K562 (cell line): ENCODE data around the gene SLAMF8. TPM values are rescaled to one million over a fixed set of nuclear protein-coding genes. Genes with fewer than 3 reads are reported as not detected.

Experiments used
- ARID1B ChIP-seq: fragments of 450-650 bp; IDR thresholded peaks from 2 replicates; pipeline ENCODE4 v1.6.1; 2016; ENCODE audit warnings: antibody characterized with exemption, mild to moderate bottlenecking, inconsistent platforms
- BHLHE40 ChIP-seq: IDR thresholded peaks from 2 replicates; pipeline ENCODE4 v1.6.1; 2011; ENCODE audit warnings: low read length, improper control_type of control experiment
- ERF ChIP-seq: fragments of 450-650 bp; formaldehyde crosslinking; IDR thresholded peaks from 2 replicates; pipeline ENCODE4 v1.4.0; 2020; ENCODE audit warnings: mild to moderate bottlenecking, mixed read lengths
- L3MBTL2 ChIP-seq: fragments of 450-650 bp; IDR thresholded peaks from 2 replicates; pipeline ENCODE4 v1.6.1; 2016; ENCODE audit warnings: mild to moderate bottlenecking, moderate library complexity
- SMAD1 ChIP-seq: fragments of 150-350 bp; IDR thresholded peaks from 2 replicates; pipeline ENCODE4 v1.6.1; 2014; ENCODE audit warnings: low read length, low read depth; ENCODE audit not compliant: partially characterized antibody
- STAT5A ChIP-seq: IDR thresholded peaks from 2 replicates; pipeline ENCODE4 v1.6.1; 2012; ENCODE audit warnings: low read length, inconsistent platforms, borderline replicate concordance
- XRCC5 ChIP-seq: fragments of 200-400 bp; formaldehyde crosslinking; IDR thresholded peaks from 2 replicates; pipeline ENCODE4 v1.6.1; 2017; ENCODE audit warnings: low read depth, mild to moderate bottlenecking, low read length
- YY1 ChIP-seq, 3 experiments: IDR thresholded peaks; 2 replicates each; pipeline ENCODE4 v1.6.1; 2011; ENCODE audit warnings: low read length in 2 of 3, mild to moderate bottlenecking in 2 of 3, moderate library complexity in 2 of 3, borderline replicate concordance in 1 of 3, control low read depth in 1 of 3, low read depth in 1 of 3; ENCODE audit not compliant: insufficient read depth in 3 of 3, insufficient replicate concordance in 2 of 3, control insufficient read depth in 1 of 3, insufficient read length in 1 of 3; ENCODE audit errors: extremely low read depth in 1 of 3
- ZBTB34 ChIP-seq: fragments of 250-450 bp; sonication (Bioruptor Pico); IDR thresholded peaks from 2 replicates; pipeline ENCODE4 v1.8.0; 2021; ENCODE audit warnings: mild to moderate bottlenecking, moderate library complexity
- ZNF121 ChIP-seq: sonication (generic); formaldehyde crosslinking; conservative IDR thresholded peaks from 2 replicates; pipeline ENCODE4 v1.8.0; 2022; ENCODE audit warnings: missing genetic modification reagents
- ZNF436 ChIP-seq: fragments of 250-450, 450-650 bp; sonication (Bioruptor Pico); formaldehyde crosslinking; IDR thresholded peaks from 2 replicates; pipeline ENCODE4 v1.7.0; 2020; ENCODE audit warnings: mild to moderate bottlenecking
- ZNF717 ChIP-seq: fragments of 250-450 bp; sonication (Bioruptor Pico); IDR thresholded peaks from 2 replicates; pipeline ENCODE4 v1.5.0; 2021
- ZNF778 ChIP-seq: fragments of 450-650 bp; formaldehyde crosslinking; IDR thresholded peaks from 2 replicates; pipeline ENCODE4 v1.4.0; 2020; ENCODE audit warnings: mild to moderate bottlenecking, moderate library complexity
- polyA plus RNA-seq, 8 experiments: library from polyadenylated mRNA; depleted of rRNA in 4 of 8; stranded (reverse) in 5 of 8; unstranded in 3 of 8; fragments of >200 nt; fragmentation: Nextera tagmentation in 2 of 8; fragmentation: Illumina TruSeq in 1 of 8; extraction: Ambion mirVana in 2 of 8; extraction: Trizol in 1 of 8; gene quantifications; 2 replicates each; pipeline versions ENCODE4 v1.2.1 to v1.2.3, GENCODE V29; 2011 to 2014; ENCODE audit warnings: inconsistent platforms in 1 of 8, missing spikeins in 1 of 8
- total RNA-seq, 7 experiments: library from RNA; depleted of rRNA in 6 of 7; stranded (reverse); fragments of >200 nt in 6 of 7; fragmentation: Illumina TruSeq in 2 of 7; extraction: Trizol in 2 of 7; gene quantifications; 2 replicates each; pipeline versions ENCODE4 v1.2.1 to v1.2.3, GENCODE V29; 2011 to 2021; ENCODE audit warnings: low replicate concordance in 1 of 7

The SLAMF8 gene
- total and polyA plus RNA-seq, 9 of the 15 experiments (the other 6 are each of a cell fraction or from before 2014, with no cell fraction given) = not detected

DNA sequence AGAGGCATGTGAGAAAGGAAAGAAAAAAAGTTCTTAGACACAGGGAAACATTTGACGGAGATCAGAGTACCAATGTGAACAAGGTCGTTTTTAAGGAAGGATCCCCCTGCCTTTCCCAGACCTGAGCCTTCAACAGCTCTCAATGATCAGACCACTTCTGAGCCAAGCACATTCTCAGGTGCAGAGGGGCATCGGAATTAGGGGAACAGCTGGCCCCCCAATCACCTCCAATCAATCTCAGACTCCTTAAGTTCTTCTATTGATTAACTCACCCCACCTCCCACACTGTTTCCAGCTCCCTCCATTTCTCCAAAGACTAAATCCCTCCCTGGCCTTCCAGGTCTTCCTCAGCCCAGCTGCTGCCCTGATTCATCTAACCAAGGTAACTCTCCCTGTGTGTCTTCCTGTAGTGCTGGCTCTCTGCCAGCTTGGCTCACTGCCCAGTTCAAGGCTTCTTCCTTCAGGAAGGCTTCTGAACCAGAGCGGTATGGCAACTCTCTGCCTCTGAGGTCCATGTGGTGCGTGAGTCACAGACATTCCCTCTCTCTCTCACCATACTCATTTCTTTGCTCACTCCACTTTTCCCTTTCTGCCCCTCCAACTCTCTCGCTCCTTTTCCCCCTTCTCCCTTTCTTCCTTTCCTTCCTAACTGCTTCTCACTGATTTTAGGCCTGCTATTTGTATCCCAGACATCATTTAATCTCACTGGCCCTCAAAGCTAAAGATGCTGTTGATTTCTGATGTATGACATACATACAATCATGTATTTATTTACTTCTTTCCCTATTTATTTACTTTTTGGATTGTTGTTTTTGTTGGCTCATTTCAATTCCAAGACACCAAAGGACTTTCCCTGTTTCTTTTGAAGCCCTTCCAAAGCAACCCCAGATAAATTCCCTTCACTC is 55.2 kb downstream of the SLAMF8 start (continued):
- TF ChIP-seq ZBTB34 (CRISPR knock-in tag) (no peak), ZNF778 (CRISPR knock-in tag) (no peak), STAT5A (no peak), BHLHE40 (0 out of 2 replicates have a peak, but pooled peaks have one; percentile 38), ZNF717 (CRISPR knock-in tag) (no peak), YY1 (IDR thresholded peaks at IDR 0.05; ENCODE audit: borderline replicate concordance in 1 of 3, control insufficient read depth in 1 of 3, extremely low read depth in 1 of 3, insufficient read depth in 3 of 3, insufficient read length in 1 of 3, insufficient replicate concordance in 2 of 3, low read depth in 1 of 3, low read length in 2 of 3) (no peak), ARID1B (peak; percentile 52; the same call in 1 of the 2 replicates), ZNF121 (CRISPR knock-in tag) (no peak), ERF (CRISPR knock-in tag) (no peak), ZNF436 (CRISPR knock-in tag) (no peak), SMAD1 (peak; percentile 95), L3MBTL2 (peak; percentile 47; the same call in 1 of the 2 replicates), XRCC5 (no peak)
- TF ChIP-seq, all 486 proteins: peak for 32
